Activated naive CD4-positive, alpha-beta T cell (primary cell): ENCODE measurements around the gene COL9A3.
"Not testable (repeated sequence)": the region's sequence is repeated elsewhere in the genome, so short reads cannot be mapped to it uniquely, and the experiment has no call there.

ENCODE experiments used
- DNase-seq, 4 experiments: peaks; one replicate each; lab custom pipeline; 2025; lab: John Stamatoyannopoulos, UW

COL9A3 gene

DNA sequence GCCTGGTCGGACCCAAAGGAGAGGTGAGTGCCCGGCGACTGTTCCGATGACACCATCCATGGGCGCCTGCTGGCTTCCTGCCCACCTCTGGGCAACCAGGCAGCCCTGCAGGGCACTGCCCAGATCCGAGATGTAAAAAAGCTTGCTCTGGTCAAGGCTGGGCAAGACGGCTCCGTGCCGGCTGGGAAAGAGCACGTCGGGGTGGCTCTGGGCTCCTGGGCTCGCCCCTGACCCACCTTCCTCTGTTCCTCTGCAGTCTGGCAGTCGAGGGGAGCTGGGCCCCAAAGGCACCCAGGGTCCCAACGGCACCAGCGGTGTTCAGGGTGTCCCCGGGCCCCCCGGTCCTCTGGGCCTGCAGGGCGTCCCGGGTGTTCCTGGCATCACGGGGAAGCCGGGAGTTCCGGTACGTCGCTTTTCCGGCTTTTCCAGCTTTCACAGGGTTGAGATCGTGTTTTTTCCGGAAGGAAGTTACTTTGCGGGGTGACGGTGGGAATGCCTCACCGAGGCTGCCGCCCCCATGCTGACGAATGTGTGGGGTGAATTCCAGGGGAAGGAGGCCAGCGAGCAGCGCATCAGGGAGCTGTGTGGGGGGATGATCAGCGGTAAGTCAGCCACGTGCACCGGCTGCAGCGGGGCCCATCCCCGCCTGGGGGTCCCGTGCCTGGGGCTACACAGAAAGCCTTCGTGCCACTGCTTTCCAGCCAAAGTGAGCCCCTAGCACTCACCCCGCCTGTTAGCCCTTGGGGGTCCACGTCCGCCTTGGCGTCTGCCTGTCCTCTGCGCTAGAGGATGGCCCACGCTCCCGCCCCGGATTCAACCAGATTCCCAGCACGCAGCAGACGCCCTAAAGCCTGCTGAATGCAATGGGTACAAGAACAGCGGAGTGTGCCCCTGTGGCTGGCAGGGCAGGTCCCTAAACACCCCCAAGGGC, 19.3 kb downstream of the COL9A3 start:
- DNase-seq: no peak

DNA sequence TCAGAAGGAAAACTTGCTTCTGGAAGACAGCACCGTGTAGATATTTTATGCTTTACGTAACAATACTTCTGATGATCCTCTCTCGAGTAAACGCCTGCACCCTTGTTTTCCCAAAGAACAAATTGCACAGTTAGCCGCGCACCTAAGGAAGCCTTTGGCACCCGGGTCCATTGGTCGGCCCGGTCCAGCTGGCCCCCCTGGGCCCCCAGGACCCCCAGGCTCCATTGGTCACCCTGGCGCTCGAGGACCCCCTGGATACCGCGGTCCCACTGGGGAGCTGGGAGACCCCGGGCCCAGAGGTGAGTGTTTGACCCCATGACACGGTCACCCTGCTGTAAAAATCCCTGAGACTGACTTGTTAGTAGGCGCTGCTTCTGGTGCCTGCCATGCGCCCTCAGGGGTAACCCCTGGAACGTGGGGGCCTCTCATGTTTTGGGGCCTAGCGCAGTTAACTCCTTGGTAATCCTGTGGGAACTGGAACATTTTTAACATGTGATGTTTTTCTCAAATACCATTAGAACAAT, 20.2 kb downstream of the COL9A3 start:
- DNase-seq: no peak

GRCh38 chr20:62837790-62838127, 20.9 kb downstream of the COL9A3 start:
- no peak for DNase-seq

GRCh38 chr20:62838128-62838891, 21.5 kb downstream of the COL9A3 start:
- DNase-seq: no peak

- no peak for DNase-seq
These were observed 22.4 kb downstream of the COL9A3 start for GRCh38 chr20:62839261-62839660.

DNA sequence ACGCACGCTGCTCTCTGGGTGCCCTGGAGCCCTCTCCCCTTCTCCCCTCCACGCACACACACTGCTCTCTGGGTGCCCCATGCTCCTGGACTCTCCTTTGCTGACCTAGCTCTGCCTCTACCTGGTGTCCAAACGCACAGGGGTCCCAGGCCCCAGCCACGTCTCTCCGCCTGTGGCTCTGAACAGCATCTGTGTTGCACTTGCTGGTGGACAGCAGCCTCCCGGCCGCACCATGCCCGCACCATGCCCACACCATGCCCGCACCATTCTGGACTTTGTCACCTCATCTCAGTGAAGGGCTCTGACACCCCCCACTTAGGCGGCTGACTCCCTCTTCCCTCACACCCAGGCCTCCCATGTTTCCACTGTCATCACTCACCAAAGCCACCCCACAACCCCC, 23.0 kb downstream of the COL9A3 start:
- DNase-seq: no peak

DNA sequence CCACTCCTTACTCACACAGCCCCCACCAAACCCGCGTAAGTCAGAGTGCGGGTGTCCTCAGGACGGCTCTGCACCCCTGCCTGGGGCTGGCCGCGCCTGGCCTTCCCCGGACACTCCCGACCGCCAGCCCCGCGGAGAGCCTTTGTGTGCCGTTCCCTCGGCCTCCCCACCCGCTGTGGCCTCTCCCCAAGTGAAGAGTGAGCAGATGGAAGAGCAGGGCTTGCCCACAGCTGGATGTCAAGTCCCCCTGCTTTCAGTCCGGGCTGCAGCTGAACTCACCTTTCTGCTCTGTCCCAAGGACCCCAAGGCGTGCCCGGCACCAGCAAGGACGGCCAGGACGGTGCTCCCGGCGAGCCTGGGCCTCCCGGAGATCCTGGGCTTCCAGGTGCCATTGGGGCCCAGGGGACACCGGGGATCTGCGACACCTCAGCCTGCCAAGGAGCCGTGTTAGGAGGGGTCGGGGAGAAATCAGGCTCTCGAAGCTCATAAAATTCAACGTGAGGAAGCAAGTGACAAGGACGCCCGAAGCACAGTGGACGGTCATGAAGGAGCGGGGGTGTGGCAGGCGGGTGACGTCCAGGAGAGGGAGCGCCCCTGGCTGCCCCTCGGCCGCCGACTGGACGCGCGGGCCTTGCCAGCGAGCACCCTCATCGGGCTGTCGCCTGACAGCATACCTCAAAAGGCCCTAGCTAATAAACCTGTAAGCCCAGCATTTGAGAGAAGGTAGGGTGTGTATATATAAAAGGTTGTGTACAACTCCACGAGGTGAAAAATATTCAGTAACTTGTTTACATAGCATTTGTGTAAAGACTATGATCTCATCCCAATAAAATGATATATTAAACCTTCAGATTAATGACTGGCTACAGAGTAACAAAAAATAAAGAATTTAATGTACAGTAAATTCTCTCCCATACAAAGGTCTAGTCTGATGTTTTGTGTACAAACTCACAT, 23.7 kb downstream of the COL9A3 start:
- DNase-seq: no peak

DNA sequence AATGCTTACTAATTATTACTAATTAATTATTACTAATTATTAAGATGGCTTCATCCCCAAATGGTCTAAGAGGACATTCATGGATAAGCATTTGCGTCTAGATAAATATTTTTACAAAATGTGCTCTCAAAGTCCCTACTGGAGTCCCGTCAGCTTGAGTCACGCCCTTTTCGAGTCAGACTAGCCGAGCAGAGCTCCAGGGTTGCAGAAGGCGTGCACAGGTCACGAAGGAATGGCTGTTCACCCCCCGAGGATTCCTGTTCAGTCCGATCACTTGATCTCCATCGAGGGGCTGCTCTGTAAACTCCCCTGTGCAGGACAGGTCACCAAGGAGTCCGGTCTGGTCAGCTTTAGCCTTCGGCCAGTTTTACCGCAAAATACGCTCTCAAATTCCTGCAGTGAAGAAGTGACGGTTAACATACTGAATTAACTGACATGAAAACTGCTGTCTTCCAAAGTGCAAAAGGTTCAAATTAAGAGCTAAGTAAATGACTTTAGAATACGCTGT, 24.9 kb downstream of the COL9A3 start:
- no peak for DNase-seq

GRCh38 chr20:62843656-62844055, 26.8 kb downstream of the COL9A3 start:
- no peak for DNase-seq

- DNase-seq: no peak
These were observed 27.3 kb downstream of the COL9A3 start for GRCh38 chr20:62844182-62844581.

DNA sequence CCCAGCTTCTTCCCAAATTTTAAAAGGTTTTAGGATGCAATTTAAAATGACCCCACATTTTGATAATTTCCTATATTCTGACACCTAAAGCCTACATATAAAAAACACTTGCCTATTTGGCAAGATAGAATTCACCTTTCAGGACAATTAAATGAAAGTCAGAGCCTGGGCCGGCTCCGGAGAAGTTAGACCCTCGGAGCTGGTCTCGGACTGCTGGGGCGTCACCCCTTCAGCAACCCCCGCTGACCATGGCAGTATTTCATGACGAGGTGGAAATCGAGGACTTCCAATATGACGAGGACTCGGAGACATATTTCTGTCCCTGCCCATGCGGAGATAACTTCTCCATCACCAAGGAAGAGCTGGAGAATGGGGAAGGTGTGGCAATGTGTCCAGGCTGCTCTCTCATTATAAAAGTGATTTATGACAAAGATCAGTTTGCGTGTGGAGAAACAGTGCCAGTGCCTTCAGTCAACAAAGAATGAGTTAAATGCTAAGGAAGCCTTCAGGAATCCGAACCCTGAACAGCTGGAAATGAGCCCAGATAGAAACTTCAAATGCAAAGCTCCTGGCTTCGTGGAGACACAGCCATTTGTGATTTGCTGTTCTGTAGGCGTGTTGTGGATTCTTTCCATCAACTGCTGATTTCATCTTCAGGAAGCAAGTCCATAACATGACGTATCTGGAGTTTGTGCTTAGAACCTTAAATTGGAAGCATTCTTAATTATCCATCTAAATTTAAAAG, 28.7 kb downstream of the COL9A3 start:
- no peak for DNase-seq

- DNase-seq: no peak
These were observed 29.5 kb downstream of the COL9A3 start for GRCh38 chr20:62846166-62846890.

GRCh38 chr20:62848917-62849316, 32.1 kb downstream of the COL9A3 start:
- not testable (repeated sequence) for DNase-seq

GRCh38 chr20:62849431-62849830, 32.6 kb downstream of the COL9A3 start:
- no peak for DNase-seq

DNA sequence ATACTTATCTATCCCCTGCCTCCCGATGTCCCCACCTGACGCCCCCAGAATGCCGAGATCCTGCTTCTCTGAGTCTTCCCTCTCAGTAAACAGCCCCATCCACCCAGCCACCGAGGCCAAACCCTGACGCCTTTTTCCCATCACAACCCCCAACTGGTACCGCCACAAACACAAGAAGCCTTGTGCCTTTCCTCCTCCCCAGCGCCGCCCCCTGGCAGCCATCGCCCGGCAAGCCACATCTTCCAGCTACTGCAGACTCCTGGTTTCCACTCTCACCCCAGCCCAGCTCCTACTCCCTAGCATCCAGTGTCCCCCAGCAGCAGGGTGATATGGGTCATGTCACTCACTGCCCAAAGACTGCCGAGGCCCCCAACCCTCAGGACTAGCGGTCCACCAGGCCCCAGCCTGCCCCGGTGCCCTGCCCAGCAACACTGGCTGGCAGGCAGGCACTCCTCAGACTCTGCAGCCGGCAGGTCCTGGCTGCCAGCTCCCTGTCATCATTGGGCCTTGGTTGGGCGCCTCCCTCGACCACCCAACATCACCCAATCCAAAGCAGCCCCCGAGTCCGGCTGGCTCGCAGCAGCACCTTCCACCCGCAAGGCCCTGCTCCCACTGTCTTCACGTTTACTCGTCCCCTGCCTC, 33.6 kb downstream of the COL9A3 start:
- DNase-seq: no peak

- DNase-seq: no peak
These were observed 35.3 kb downstream of the COL9A3 start for GRCh38 chr20:62852196-62852595.

- no peak for DNase-seq
These were observed 36.0 kb downstream of the COL9A3 start for GRCh38 chr20:62852841-62853240.

DNA sequence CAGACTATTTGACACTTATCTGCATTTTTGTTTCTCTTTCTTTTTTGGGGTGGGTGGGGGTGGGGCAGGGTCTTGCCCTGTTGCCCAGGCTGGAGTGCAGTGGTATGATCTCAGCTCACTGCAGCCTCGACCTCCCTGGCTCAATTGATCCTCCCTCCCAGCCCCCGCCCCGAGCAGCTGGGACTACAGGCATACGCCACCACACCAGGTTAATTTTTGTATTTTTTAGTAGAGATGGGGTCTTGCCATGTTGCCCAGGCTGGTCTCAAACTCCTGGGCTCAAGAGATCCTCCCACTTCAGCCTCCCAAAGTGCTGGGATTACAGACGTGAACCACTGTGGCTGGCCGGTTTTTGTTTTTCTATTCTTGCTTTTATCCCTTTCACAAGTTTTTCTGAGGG, 36.5 kb downstream of the COL9A3 start:
- not testable (repeated sequence) for DNase-seq

DNA sequence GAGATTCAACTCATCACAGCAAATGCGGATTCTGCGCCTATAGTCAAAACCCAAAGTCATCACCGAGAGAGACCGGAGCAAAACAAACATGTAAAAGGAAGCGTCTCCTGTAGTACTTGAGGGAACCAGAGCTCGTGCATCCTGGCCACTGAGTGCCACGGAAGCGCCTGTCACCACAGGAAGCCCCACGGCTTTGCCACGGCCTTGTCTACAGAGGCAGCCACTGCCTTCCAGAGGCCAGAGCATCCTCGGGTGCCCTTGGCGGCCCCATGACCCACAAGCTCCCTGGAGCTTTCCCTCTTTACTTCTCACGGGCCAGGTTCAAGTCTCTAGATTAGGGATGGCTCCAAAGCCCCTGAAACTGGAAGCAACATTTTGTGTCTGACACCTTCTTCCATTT, 37.3 kb downstream of the COL9A3 start:
- no peak for DNase-seq

GRCh38 chr20:62855120-62855519, 38.3 kb downstream of the COL9A3 start:
- DNase-seq: no peak
